HepG2 (cell line): Measurements from ENCODE around the gene SIT1. TPM values are rescaled to one million over a fixed set of nuclear protein-coding genes. Genes with fewer than 3 reads are reported as not detected.
A peak's percentile ranks its signal among the peaks of the same experiment; 100 is the strongest.

Experiments used
- ATAC-seq: fragments of 200-7000 bp; cut with Tn5 transposase; 3 replicates; pipeline ENCODE4 v1.9.1; 2020; ENCODE audit warnings: mild to moderate bottlenecking, moderate library complexity
- BruUV-seq: library from RNA; stranded (reverse); fragments of 400-500 nt; replicated peaks from 2 replicates; lab custom pipeline; 2021; lab: Mats Ljungman, UMichigan
- CTCF ChIA-PET: fragments of 300-600 bp; formaldehyde crosslinking; extraction: SDS; loops from one replicate; lab custom pipeline; 2021; ENCODE audit warnings: low total read pairs, inconsistent platforms, low intra/inter-chr PET ratio; lab: Yijun Ruan, JAX
- POLR2A ChIA-PET: fragments of 350-600 bp; sonication (Branson Sonifier 250); formaldehyde crosslinking; loops from one replicate; lab custom pipeline; 2020; ENCODE audit warnings: antibody characterized with exemption, inconsistent platforms; lab: Yijun Ruan, JAX
- DNase-seq: peaks from one replicate; pipeline ENCODE4 v3.0.0-alpha.2; 2015; ENCODE audit warnings: low spot score
- FAIRE-seq: peaks from 3 replicates; lab custom pipeline; 2011; peaks lifted over from hg19 to GRCh38; lab: Jason Lieb, UNC
- H2AFZ ChIP-seq: one replicate; pipeline ENCODE4 v1.6.1; 2011; ENCODE audit warnings: low read length, inconsistent platforms
- H3K27ac ChIP-seq: fragments of 300-600 bp; 3 replicates; pipeline ENCODE4 v1.8.0; 2011; ENCODE audit warnings: mixed run types, mild to moderate bottlenecking, mixed read lengths, low read length, inconsistent platforms; ENCODE audit not compliant: insufficient read depth; ENCODE audit errors: extremely low read length
- H3K27me3 ChIP-seq, 2 experiments: fragments of 200-600 bp in 1 of 2; 2 replicates in 1 of 2; 3 replicates in 1 of 2; pipeline versions ENCODE4 v1.6.0 to v1.8.0; 2011; ENCODE audit warnings: low read length in 2 of 2, mild to moderate bottlenecking in 2 of 2, moderate library complexity in 2 of 2, inconsistent platforms in 1 of 2; ENCODE audit not compliant: insufficient read depth in 2 of 2, control insufficient read depth in 1 of 2
- H3K36me3 ChIP-seq, 2 experiments: fragments of 200-600 bp in 1 of 2; replicated peaks in 1 of 2; 2 replicates in 1 of 2; 3 replicates in 1 of 2; pipeline versions ENCODE4 v1.5.1 to v1.8.0; 2011; ENCODE audit warnings: low read length in 2 of 2, inconsistent platforms in 1 of 2; ENCODE audit not compliant: insufficient read depth in 2 of 2, control insufficient read depth in 1 of 2
- H3K4me1 ChIP-seq: 2 replicates; pipeline ENCODE4 v1.5.1; 2012; ENCODE audit warnings: low read length, inconsistent platforms; ENCODE audit not compliant: insufficient read depth
- H3K4me2 ChIP-seq: 2 replicates; pipeline ENCODE4 v1.6.0; 2011; ENCODE audit warnings: low read depth, low read length, inconsistent platforms
- H3K4me3 ChIP-seq, 3 experiments: fragments of 200-600 bp in 1 of 3; sonication (generic), shearing (Covaris generic) in 1 of 3; replicated peaks in 1 of 3; 2 replicates each; pipeline ENCODE4 v1.5.1; 2011 to 2016; ENCODE audit warnings: low read length in 3 of 3, inconsistent platforms in 2 of 3, low read depth in 2 of 3, mild to moderate bottlenecking in 2 of 3, control low read depth in 1 of 3, mixed read lengths in 1 of 3; ENCODE audit not compliant: insufficient read depth in 1 of 3
- H3K79me2 ChIP-seq: one replicate; pipeline ENCODE4 v1.6.1; 2011; ENCODE audit warnings: low read length, inconsistent platforms; ENCODE audit not compliant: insufficient read depth
- H3K9ac ChIP-seq: 2 replicates; pipeline ENCODE4 v1.6.0; 2011; ENCODE audit warnings: mild to moderate bottlenecking, low read depth, low read length, inconsistent platforms; ENCODE audit not compliant: insufficient read depth
- H3K9me3 ChIP-seq: 2 replicates; pipeline ENCODE4 v1.5.1; 2012; ENCODE audit warnings: mild to moderate bottlenecking, low read length
- H4K20me1 ChIP-seq: 2 replicates; pipeline ENCODE4 v1.6.0; 2011; ENCODE audit warnings: inconsistent platforms, mild to moderate bottlenecking, low read length, moderate library complexity; ENCODE audit not compliant: insufficient read depth
- BRD4 ChIP-seq: sonication (generic); formaldehyde crosslinking; IDR thresholded peaks from 2 replicates; pipeline ENCODE4 v1.4.0; 2020; ENCODE audit warnings: missing genetic modification reagents
- CEBPB ChIP-seq: IDR thresholded peaks from 2 replicates; pipeline ENCODE4 v1.6.1; 2011; ENCODE audit warnings: low read depth, low read length, improper control_type of control experiment, borderline replicate concordance
- CEBPG ChIP-seq: IDR thresholded peaks from 2 replicates; pipeline ENCODE4 v1.6.1; 2016
- CHD4 ChIP-seq: fragments of 200-600 bp; sonication (generic); IDR thresholded peaks from 2 replicates; pipeline ENCODE4 v1.7.0; 2017; ENCODE audit warnings: mild to moderate bottlenecking, low read length, borderline replicate concordance
- HNRNPL ChIP-seq: fragments of 200-400 bp; formaldehyde crosslinking; IDR thresholded peaks from 2 replicates; pipeline ENCODE4 v1.6.1; 2017; ENCODE audit warnings: mild to moderate bottlenecking, low read depth, low read length
- KDM2A ChIP-seq: sonication (generic); formaldehyde crosslinking; IDR thresholded peaks from 2 replicates; pipeline ENCODE4 v1.4.0; 2020; ENCODE audit warnings: low read depth, missing genetic modification reagents, borderline replicate concordance
- NONO ChIP-seq, 2 experiments: fragments of 450-650 bp in 1 of 2; sonication (generic) in 1 of 2; formaldehyde crosslinking in 1 of 2; IDR thresholded peaks in 1 of 2; conservative IDR thresholded peaks in 1 of 2; 2 replicates each; pipeline versions ENCODE4 v1.6.1 to v1.8.0; 2017 to 2022; ENCODE audit warnings: mild to moderate bottlenecking in 1 of 2, missing genetic modification reagents in 1 of 2, moderate library complexity in 1 of 2
- NRL ChIP-seq: sonication (generic); formaldehyde crosslinking; IDR thresholded peaks from 2 replicates; pipeline ENCODE4 v1.5.0; 2020; ENCODE audit warnings: missing genetic modification reagents, mild to moderate bottlenecking, moderate library complexity, borderline replicate concordance
- RAD21 ChIP-seq: fragments of 450-650 bp; formaldehyde crosslinking; IDR thresholded peaks from 2 replicates; pipeline ENCODE4 v1.5.0; 2020; ENCODE audit warnings: mild to moderate bottlenecking
- SMC3 ChIP-seq: IDR thresholded peaks from 2 replicates; pipeline ENCODE4 v1.6.1; 2011; ENCODE audit warnings: low read length, improper control_type of control experiment
- STAG1 ChIP-seq: sonication (generic); formaldehyde crosslinking; IDR thresholded peaks from 2 replicates; pipeline ENCODE4 v1.4.0; 2020; ENCODE audit warnings: missing genetic modification reagents
- ZFP36L2 ChIP-seq: sonication (generic); formaldehyde crosslinking; IDR thresholded peaks from 2 replicates; pipeline ENCODE4 v1.4.0; 2020; ENCODE audit warnings: missing genetic modification reagents
- ZKSCAN5 ChIP-seq: sonication (generic); formaldehyde crosslinking; IDR thresholded peaks from 2 replicates; pipeline ENCODE4 v1.5.1; 2020; ENCODE audit warnings: mild to moderate bottlenecking, missing genetic modification reagents
- ZNF350 ChIP-seq: sonication (generic); formaldehyde crosslinking; IDR thresholded peaks from 2 replicates; pipeline ENCODE4 v1.4.0; 2020; ENCODE audit warnings: mild to moderate bottlenecking, low read depth, missing genetic modification reagents, borderline replicate concordance
- ZNF563 ChIP-seq: sonication (generic); formaldehyde crosslinking; IDR thresholded peaks from 2 replicates; pipeline ENCODE4 v1.8.0; 2022; ENCODE audit warnings: mild to moderate bottlenecking, moderate library complexity, missing genetic modification reagents
- WGBS: methylation state at CpG from one replicate; pipeline ENCODE4 v1.1.6; 2017; ENCODE audit warnings: low lambda C conversion rate; 5-methylcytosine and 5-hydroxymethylcytosine counted together
- in situ Hi-C: cut with HindIII; loops from 2 replicates; pipeline ENCODE4 v1.10.0; 2017; ENCODE audit warnings: low pct_unique_long_range_greater_than_20kb; ENCODE audit not compliant: extremely low pct_ligation_motif_present
- intact Hi-C: fragments of 100-400 bp; cut with micrococcal nuclease; formaldehyde crosslinking; loops from one replicate; pipeline ENCODE4 v1.10.0; 2022; ENCODE audit not compliant: unreplicated experiment
- polyA plus RNA-seq, 8 experiments: library from polyadenylated mRNA; depleted of rRNA in 3 of 8; stranded (reverse) in 7 of 8; unstranded in 1 of 8; fragments of >200 nt; fragmentation: Illumina TruSeq in 4 of 8; extraction: Trizol in 4 of 8; gene quantifications; 2 replicates each; pipeline versions ENCODE4 v1.2.1 to v1.2.3, GENCODE V29; 2011 to 2016; ENCODE audit warnings: low read depth in 4 of 8, missing spikeins in 1 of 8, mixed read lengths in 1 of 8; ENCODE audit not compliant: insufficient read depth in 1 of 8
- total RNA-seq, 5 experiments: library from RNA; depleted of rRNA; stranded (reverse); fragments of >200 nt; fragmentation: Illumina TruSeq; extraction: Trizol; gene quantifications; 2 replicates each; pipeline ENCODE4 v1.2.3, GENCODE V29; 2016; ENCODE audit warnings: low read depth in 1 of 5
- TF ChIP-seq, protein P1 (sequence below): sonication (generic); formaldehyde crosslinking; conservative IDR thresholded peaks from 2 replicates; pipeline ENCODE4 v1.5.0; 2020; ENCODE audit warnings: missing genetic modification reagents
- TF ChIP-seq, protein P2 (sequence below), 2 experiments: sonication (generic) in 1 of 2; formaldehyde crosslinking in 1 of 2; IDR thresholded peaks; 2 replicates each; pipeline versions ENCODE4 v1.4.0 to v1.6.1; 2018 to 2020; ENCODE audit warnings: missing genetic modification reagents in 2 of 2, borderline replicate concordance in 1 of 2, low read depth in 1 of 2, mild to moderate bottlenecking in 1 of 2, missing biosample characterization in 1 of 2
- TF ChIP-seq, protein P3 (sequence below): IDR thresholded peaks from 2 replicates; pipeline ENCODE4 v1.6.1; 2016; ENCODE audit warnings: missing compliant biosample characterization, missing genetic modification reagents, borderline replicate concordance

The SIT1 gene
- total and polyA plus RNA-seq, 2 of the 13 experiments (the other 11 are each of a cell fraction or from before 2014, with no cell fraction given), result 0.09 to 6.7 TPM

DNA sequence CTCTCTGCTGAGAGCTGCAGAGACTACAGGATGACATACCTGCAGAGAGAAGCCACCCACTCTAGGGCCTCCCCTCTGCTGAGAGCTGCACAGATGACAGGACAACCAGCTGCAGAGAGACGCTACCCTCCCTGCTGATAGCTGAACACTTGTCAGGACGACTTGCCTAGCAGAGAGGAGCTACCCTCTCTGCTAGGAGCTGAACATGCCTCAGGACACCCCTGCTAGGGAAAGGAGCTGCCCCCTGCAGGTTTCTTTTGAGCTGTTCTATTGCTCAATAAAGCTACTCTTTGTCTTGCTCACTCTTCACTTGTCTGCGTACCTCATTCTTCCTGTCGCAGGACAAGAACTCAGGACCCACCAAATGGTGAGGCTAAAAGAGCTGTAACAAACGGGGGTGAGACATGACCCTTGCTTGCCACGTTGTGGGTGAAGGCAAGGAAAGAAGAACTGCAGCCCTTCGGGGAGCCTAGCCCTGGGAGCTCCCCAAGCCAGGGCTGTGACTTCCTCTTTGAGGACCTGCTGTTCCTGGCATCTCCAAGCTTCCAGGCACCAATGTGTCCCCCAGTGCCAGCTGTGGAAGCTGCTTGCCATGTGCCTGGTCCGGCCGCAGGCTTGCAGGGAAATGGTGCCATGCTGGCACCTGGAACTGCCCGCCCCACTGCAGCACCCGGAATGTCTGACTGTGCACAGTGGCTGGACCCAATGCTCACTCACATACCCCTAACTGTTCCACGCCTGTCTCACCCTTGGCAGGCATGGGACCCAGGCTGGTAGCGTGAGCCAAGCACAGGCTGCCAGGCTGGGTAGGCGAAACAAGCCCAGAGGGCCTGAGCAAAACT lies 50.7 kb downstream of the SIT1 start:
- Histone ChIP-seq H2AFZ (no peak overlapping the region), H3K9ac (peak overlapping the region; percentile 41), H3K79me2 (no peaks in the 10 kb centered on the region), H3K36me3 (no peaks in the 10 kb centered on the region), H3K27ac (peak overlapping the region; percentile 6), H4K20me1 (no peaks in the 10 kb centered on the region), H3K4me3 (peak overlapping the region; percentile 20 to 59 (median 40); a peak in 2 of 6 replicates), H3K4me1 (peaks cover 39% of the 10 kb centered on the region), H3K4me2 (peak overlapping the region; percentile 91), H3K9me3 (no peaks in the 10 kb centered on the region), H3K27me3 (no peaks in the 10 kb centered on the region; a peak in 2 of 5 replicates)
- no TSS peak for BruUV-seq
- DNase-seq (peak; percentile 62), ATAC-seq (peak; percentile 31), FAIRE-seq (peak; percentile 51)
- CTCF ChIA-PET, result no interaction called here
- in situ Hi-C loops (loop anchor here (5.0 kb wide), 1 partner anchor 38 kb away; a partner anchor contains a TSS), intact Hi-C loops (loop anchor here (5.0 kb wide), 2 partner anchors 38 to 108 kb away; partner anchors contain the start of gene RUSC2)
- POLR2A ChIA-PET, result interaction anchor here (0.9 to 1.7 kb wide), 6 partner anchors 11 to 438 kb away, joined by 3 to 4 read pairs (median 3); partner anchors contain the start of genes RUSC2 and UNC13B
- WGBS, result 55% methylated on average over 13 of the region's 14 CpGs
- TF ChIP-seq STAG1 (CRISPR knock-in tag) (peak; percentile 37), RAD21 (peak; percentile 32; the same call in 1 of the 2 replicates), CEBPB (peak; percentile 73), CEBPG (peak; percentile 88), HNRNPL (0 out of 2 replicates have a peak, but pooled peaks have one; percentile 57), ZNF350 (CRISPR knock-in tag) (peak; percentile 42; the same call in 1 of the 2 replicates), CHD4 (no peak), ZFP36L2 (CRISPR knock-in tag) (no peak), NRL (0 out of 2 replicates have a peak, but pooled peaks have one; percentile 37), NONO (IDR thresholded peaks at IDR 0.05) (no peak), NONO (CRISPR knock-in tag; conservative IDR thresholded peaks at IDR 0.05) (0 out of 2 replicates have a peak, but pooled peaks have one; percentile 21), ZKSCAN5 (CRISPR knock-in tag) (no peak), KDM2A (CRISPR knock-in tag) (no peak), SMC3 (peak; percentile 45; the same call in 1 of the 2 replicates), BRD4 (CRISPR knock-in tag) (no peak), ZNF563 (CRISPR knock-in tag) (no peak)
- TF ChIP-seq, protein P1, sequence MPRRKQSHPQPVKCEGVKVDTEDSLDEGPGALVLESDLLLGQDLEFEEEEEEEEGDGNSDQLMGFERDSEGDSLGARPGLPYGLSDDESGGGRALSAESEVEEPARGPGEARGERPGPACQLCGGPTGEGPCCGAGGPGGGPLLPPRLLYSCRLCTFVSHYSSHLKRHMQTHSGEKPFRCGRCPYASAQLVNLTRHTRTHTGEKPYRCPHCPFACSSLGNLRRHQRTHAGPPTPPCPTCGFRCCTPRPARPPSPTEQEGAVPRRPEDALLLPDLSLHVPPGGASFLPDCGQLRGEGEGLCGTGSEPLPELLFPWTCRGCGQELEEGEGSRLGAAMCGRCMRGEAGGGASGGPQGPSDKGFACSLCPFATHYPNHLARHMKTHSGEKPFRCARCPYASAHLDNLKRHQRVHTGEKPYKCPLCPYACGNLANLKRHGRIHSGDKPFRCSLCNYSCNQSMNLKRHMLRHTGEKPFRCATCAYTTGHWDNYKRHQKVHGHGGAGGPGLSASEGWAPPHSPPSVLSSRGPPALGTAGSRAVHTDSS (CRISPR knock-in tag), result no peak
- TF ChIP-seq, protein P2, sequence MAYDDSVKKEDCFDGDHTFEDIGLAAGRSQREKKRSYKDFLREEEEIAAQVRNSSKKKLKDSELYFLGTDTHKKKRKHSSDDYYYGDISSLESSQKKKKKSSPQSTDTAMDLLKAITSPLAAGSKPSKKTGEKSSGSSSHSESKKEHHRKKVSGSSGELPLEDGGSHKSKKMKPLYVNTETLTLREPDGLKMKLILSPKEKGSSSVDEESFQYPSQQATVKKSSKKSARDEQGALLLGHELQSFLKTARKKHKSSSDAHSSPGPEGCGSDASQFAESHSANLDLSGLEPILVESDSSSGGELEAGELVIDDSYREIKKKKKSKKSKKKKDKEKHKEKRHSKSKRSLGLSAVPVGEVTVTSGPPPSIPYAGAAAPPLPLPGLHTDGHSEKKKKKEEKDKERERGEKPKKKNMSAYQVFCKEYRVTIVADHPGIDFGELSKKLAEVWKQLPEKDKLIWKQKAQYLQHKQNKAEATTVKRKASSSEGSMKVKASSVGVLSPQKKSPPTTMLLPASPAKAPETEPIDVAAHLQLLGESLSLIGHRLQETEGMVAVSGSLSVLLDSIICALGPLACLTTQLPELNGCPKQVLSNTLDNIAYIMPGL (CRISPR knock-in tag; IDR thresholded peaks at IDR 0.05; ENCODE audit: borderline replicate concordance in 1 of 2, low read depth in 1 of 2), result 0 out of 4 replicates have a peak, but pooled peaks of 1 of the 2 experiments have one; percentile 20
- TF ChIP-seq, protein P3, sequence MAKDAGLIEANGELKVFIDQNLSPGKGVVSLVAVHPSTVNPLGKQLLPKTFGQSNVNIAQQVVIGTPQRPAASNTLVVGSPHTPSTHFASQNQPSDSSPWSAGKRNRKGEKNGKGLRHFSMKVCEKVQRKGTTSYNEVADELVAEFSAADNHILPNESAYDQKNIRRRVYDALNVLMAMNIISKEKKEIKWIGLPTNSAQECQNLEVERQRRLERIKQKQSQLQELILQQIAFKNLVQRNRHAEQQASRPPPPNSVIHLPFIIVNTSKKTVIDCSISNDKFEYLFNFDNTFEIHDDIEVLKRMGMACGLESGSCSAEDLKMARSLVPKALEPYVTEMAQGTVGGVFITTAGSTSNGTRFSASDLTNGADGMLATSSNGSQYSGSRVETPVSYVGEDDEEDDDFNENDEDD, result no peak
